IMR-90 (cell line): ENCODE measurements around the gene RSL1D1. TPM values are rescaled to one million over a fixed set of nuclear protein-coding genes. Genes with fewer than 3 reads are reported as not detected.

Experiments
- ATAC-seq: fragments of 200-7000 bp; cut with Tn5 transposase; 2 replicates; pipeline ENCODE4 v1.9.1; 2020; ENCODE audit warnings: low read depth, mild to moderate bottlenecking, moderate library complexity
- BruUV-seq: library from RNA; stranded (reverse); fragments of 400-500 nt; replicated peaks from 2 replicates; lab custom pipeline; 2021; lab: Mats Ljungman, UMichigan
- CTCF ChIA-PET: fragments of 300-600 bp; formaldehyde crosslinking; extraction: SDS; loops from one replicate; lab custom pipeline; 2021; ENCODE audit warnings: antibody characterized with exemption; lab: Yijun Ruan, JAX
- POLR2A ChIA-PET: fragments of 300-600 bp; sonication (Branson Sonifier 250); formaldehyde crosslinking; loops from one replicate; lab custom pipeline; 2022; ENCODE audit warnings: antibody characterized with exemption; ENCODE audit not compliant: unreplicated experiment; lab: Charles Lee
- DNase-seq: peaks from one replicate; pipeline ENCODE4 v3.0.0; 2013
- H2AFZ ChIP-seq: replicated peaks from 2 replicates; pipeline ENCODE3; 2013; ENCODE audit warnings: low read length, mild to moderate bottlenecking; ENCODE audit not compliant: poor library complexity
- H2AK5ac ChIP-seq: 2 replicates; pipeline ENCODE4 v1.6.1; 2013; ENCODE audit warnings: low read depth, low read length, inconsistent platforms
- H2AK9ac ChIP-seq: replicated peaks from 2 replicates; pipeline ENCODE3; 2013; ENCODE audit warnings: mild to moderate bottlenecking, low read depth, low read length, moderate library complexity; ENCODE audit not compliant: poor library complexity
- H2BK120ac ChIP-seq: 2 replicates; pipeline ENCODE4 v1.6.1; 2013; ENCODE audit warnings: low read depth, low read length, inconsistent platforms
- H2BK15ac ChIP-seq: 3 replicates; pipeline ENCODE4 v1.6.1; 2013; ENCODE audit warnings: low read depth, low read length, inconsistent platforms
- H2BK20ac ChIP-seq: 2 replicates; pipeline ENCODE4 v1.6.1; 2013; ENCODE audit warnings: low read depth, mild to moderate bottlenecking, inconsistent platforms, low read length, moderate library complexity
- H2BK5ac ChIP-seq: 2 replicates; pipeline ENCODE4 v1.6.1; 2013; ENCODE audit warnings: mild to moderate bottlenecking, low read depth, low read length, inconsistent platforms; ENCODE audit not compliant: poor library complexity, severe bottlenecking
- H3K14ac ChIP-seq: replicated peaks from 2 replicates; pipeline ENCODE4 v1.6.1; 2013; ENCODE audit warnings: low read depth, low read length, inconsistent platforms
- H3K18ac ChIP-seq: 2 replicates; pipeline ENCODE4 v1.6.1; 2013; ENCODE audit warnings: low read depth, low read length, control low read depth
- H3K23ac ChIP-seq: 2 replicates; pipeline ENCODE4 v1.6.1; 2013; ENCODE audit warnings: low read depth, low read length, inconsistent platforms
- H3K27ac ChIP-seq: 2 replicates; pipeline ENCODE4 v1.5.1; 2013; ENCODE audit warnings: mild to moderate bottlenecking, control low read depth, low read length; ENCODE audit not compliant: insufficient read depth
- H3K27me3 ChIP-seq: 2 replicates; pipeline ENCODE4 v1.6.1; 2013; ENCODE audit warnings: low read length; ENCODE audit not compliant: control insufficient read depth, insufficient read depth
- H3K36me3 ChIP-seq: 2 replicates; pipeline ENCODE4 v1.6.1; 2013; ENCODE audit warnings: low read length, mixed read lengths; ENCODE audit not compliant: control insufficient read depth, insufficient read depth
- H3K4ac ChIP-seq: 2 replicates; pipeline ENCODE4 v1.6.1; 2013; ENCODE audit warnings: low read depth, low read length, inconsistent platforms
- H3K4me1 ChIP-seq: 2 replicates; pipeline ENCODE4 v1.6.1; 2013; ENCODE audit warnings: low read length, mixed read lengths; ENCODE audit not compliant: control insufficient read depth, insufficient read depth
- H3K4me2 ChIP-seq: 2 replicates; pipeline ENCODE4 v1.6.1; 2013; ENCODE audit warnings: low read depth, mild to moderate bottlenecking, control low read depth, low read length, moderate library complexity
- H3K4me3 ChIP-seq: 2 replicates; pipeline ENCODE4 v1.5.1; 2013; ENCODE audit warnings: low read depth, mild to moderate bottlenecking, control low read depth, low read length, moderate library complexity; ENCODE audit not compliant: insufficient read depth
- H3K56ac ChIP-seq: 2 replicates; pipeline ENCODE4 v1.6.1; 2013; ENCODE audit warnings: low read length, inconsistent platforms; ENCODE audit not compliant: insufficient read depth; ENCODE audit errors: extremely low read depth
- H3K79me1 ChIP-seq, 2 experiments: 2 replicates each; pipeline ENCODE4 v1.6.1; 2013; ENCODE audit warnings: low read length in 2 of 2, inconsistent platforms in 1 of 2, low read depth in 1 of 2
- H3K9ac ChIP-seq: 2 replicates; pipeline ENCODE4 v1.6.1; 2013; ENCODE audit warnings: low read depth, low read length, control low read depth
- H3K9me1 ChIP-seq: 2 replicates; pipeline ENCODE4 v1.6.1; 2013; ENCODE audit warnings: low read length, inconsistent platforms; ENCODE audit not compliant: insufficient read depth
- H3K9me3 ChIP-seq: 2 replicates; pipeline ENCODE4 v1.6.1; 2013; ENCODE audit warnings: low read length; ENCODE audit not compliant: control insufficient read depth, insufficient read depth
- H4K20me1 ChIP-seq: 2 replicates; pipeline ENCODE4 v1.6.1; 2013; ENCODE audit warnings: low read length, inconsistent platforms; ENCODE audit not compliant: insufficient read depth
- H4K5ac ChIP-seq: 2 replicates; pipeline ENCODE4 v1.6.1; 2013; ENCODE audit warnings: mild to moderate bottlenecking, low read depth, low read length, control low read depth
- H4K8ac ChIP-seq, 2 experiments: 2 replicates each; pipeline ENCODE4 v1.6.1; 2013; ENCODE audit warnings: low read depth in 2 of 2, low read length in 2 of 2, control low read depth in 1 of 2, inconsistent platforms in 1 of 2
- H4K91ac ChIP-seq: 2 replicates; pipeline ENCODE4 v1.6.1; 2013; ENCODE audit warnings: low read depth, low read length, inconsistent platforms; ENCODE audit not compliant: insufficient read depth
- BHLHE40 ChIP-seq: fragments of 150-350 bp; IDR thresholded peaks from 2 replicates; pipeline ENCODE4 v1.6.1; 2016; ENCODE audit warnings: mild to moderate bottlenecking, low read depth, low read length
- CEBPB ChIP-seq: IDR thresholded peaks from 2 replicates; pipeline ENCODE4 v1.6.1; 2012; ENCODE audit warnings: low read depth, low read length, improper control_type of control experiment
- CHD1 ChIP-seq: IDR thresholded peaks from 2 replicates; pipeline ENCODE4 v1.6.1; 2012; ENCODE audit warnings: low read depth, low read length, improper control_type of control experiment
- FOS ChIP-seq: fragments of 150-350 bp; IDR thresholded peaks from 2 replicates; pipeline ENCODE4 v1.6.1; 2016; ENCODE audit warnings: low read depth, low read length
- MAFK ChIP-seq: IDR thresholded peaks from 2 replicates; pipeline ENCODE4 v1.6.1; 2012; ENCODE audit warnings: low read depth, low read length, improper control_type of control experiment
- MAZ ChIP-seq: IDR thresholded peaks from 2 replicates; pipeline ENCODE4 v1.6.1; 2012; ENCODE audit warnings: low read depth, mild to moderate bottlenecking, low read length, improper control_type of control experiment, moderate library complexity, borderline replicate concordance
- MXI1 ChIP-seq: IDR thresholded peaks from 2 replicates; pipeline ENCODE4 v1.6.1; 2012; ENCODE audit warnings: low read depth, mild to moderate bottlenecking, low read length, moderate library complexity, borderline replicate concordance
- NFE2L2 ChIP-seq: fragments of 150-350 bp; IDR thresholded peaks from 2 replicates; pipeline ENCODE4 v1.6.1; 2016; ENCODE audit warnings: low read depth, mild to moderate bottlenecking, low read length
- POLR2A ChIP-seq: IDR thresholded peaks from 2 replicates; pipeline ENCODE4 v1.6.1; 2012; ENCODE audit warnings: mild to moderate bottlenecking, low read depth, low read length
- RAD21 ChIP-seq: IDR thresholded peaks from 2 replicates; pipeline ENCODE4 v1.6.1; 2012; ENCODE audit warnings: low read length, improper control_type of control experiment
- RCOR1 ChIP-seq: IDR thresholded peaks from 2 replicates; pipeline ENCODE4 v1.6.1; 2012; ENCODE audit warnings: mild to moderate bottlenecking, low read length, improper control_type of control experiment; ENCODE audit not compliant: insufficient replicate concordance
- RFX5 ChIP-seq: IDR thresholded peaks from 2 replicates; pipeline ENCODE4 v1.8.0; 2012; ENCODE audit warnings: low read depth, mild to moderate bottlenecking, low read length, moderate library complexity
- SMC3 ChIP-seq: fragments of 150-350 bp; IDR thresholded peaks from 2 replicates; pipeline ENCODE4 v1.6.1; 2016; ENCODE audit warnings: low read depth, mild to moderate bottlenecking, antibody characterized with exemption, low read length, moderate library complexity
- WGBS, 2 experiments: methylation state at CpG; one replicate each; pipeline versions ENCODE4 v1.1.5 to v1.1.7; 2013; ENCODE audit warnings: missing lambda C conversion rate in 2 of 2; ENCODE audit not compliant: insufficient read length in 1 of 2; ENCODE audit errors: extremely low coverage in 2 of 2; 5-methylcytosine and 5-hydroxymethylcytosine counted together
- dilution Hi-C: fragments of 300-500 bp; cut with HindIII; formaldehyde crosslinking; loops from one replicate; pipeline ENCODE4 v1.14.3; 2018; ENCODE audit warnings: low sequenced_read_pairs; ENCODE audit not compliant: unreplicated experiment
- in situ Hi-C: fragments of 300-500 bp; cut with MboI; formaldehyde crosslinking; loops from 3 replicates; pipeline ENCODE4 v1.14.3; 2019; ENCODE audit warnings: low sequenced_read_pairs, inconsistent platforms, mixed read lengths
- intact Hi-C: fragments of 100-400 bp; cut with micrococcal nuclease; formaldehyde crosslinking; loops from 2 replicates; pipeline ENCODE4 v1.10.0; 2022
- polyA plus RNA-seq, 3 experiments: library from polyadenylated mRNA; depleted of rRNA; stranded (reverse); fragments of >200 nt; gene quantifications; 2 replicates each; pipeline ENCODE4 v1.2.3, GENCODE V29; 2012; ENCODE audit warnings: low replicate concordance in 1 of 3
- total RNA-seq: library from RNA; depleted of rRNA; stranded (reverse); fragments of >200 nt; gene quantifications from 2 replicates; pipeline ENCODE4 v1.2.3, GENCODE V29; 2012
- TF ChIP-seq, protein P1 (sequence below): conservative IDR thresholded peaks from 2 replicates; pipeline ENCODE4 v1.5.1; 2012; ENCODE audit warnings: mild to moderate bottlenecking, low read depth, low read length, improper control_type of control experiment
- TF ChIP-seq, protein P2 (sequence below): fragments of 150-350 bp; IDR thresholded peaks from 2 replicates; pipeline ENCODE4 v1.6.1; 2017; ENCODE audit warnings: mild to moderate bottlenecking, antibody characterized with exemption, low read length, low read depth
- TF ChIP-seq, protein P3 (sequence below): fragments of 150-350 bp; IDR thresholded peaks from 2 replicates; pipeline ENCODE4 v1.6.1; 2016; ENCODE audit warnings: low read depth, mild to moderate bottlenecking, low read length, moderate library complexity, borderline replicate concordance

The RSL1D1 gene
- total and polyA plus RNA-seq, 2 of the 4 experiments (the other 2 are of a cell fraction): 63.8 to 77.4 TPM

DNA sequence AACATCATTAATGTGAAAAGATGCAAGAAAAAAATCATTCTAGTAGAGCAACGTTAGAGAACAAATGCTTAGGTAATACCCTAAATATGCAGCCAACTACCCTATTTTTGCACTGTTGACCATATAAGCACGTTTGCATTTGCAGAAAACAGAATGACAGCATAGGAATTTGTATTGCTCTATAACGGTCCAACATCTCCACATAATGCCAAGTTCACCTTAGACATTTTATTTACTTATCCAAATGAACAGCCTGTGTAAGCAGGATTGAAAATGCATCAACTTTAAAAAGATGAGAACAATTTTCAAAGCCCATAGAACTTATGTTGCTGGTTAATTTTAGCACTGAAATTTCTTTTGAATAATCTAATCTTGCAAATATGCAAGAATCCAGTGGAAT is 19.1 kb upstream of the RSL1D1 start:
- dilution Hi-C loops (no loop called here), in situ Hi-C loops (no loop called here)
- POLR2A ChIA-PET: no interaction called here

More for the DNA sequence above, 19.1 kb upstream of the RSL1D1 start:
- CTCF ChIA-PET: no interaction called here
- Histone ChIP-seq H4K20me1 (peaks cover 19% of the 10 kb centered on the region; the same call in 1 of the 2 replicates), H3K9ac (no peak overlapping the region), H3K18ac (no peak overlapping the region), H4K8ac (no peak overlapping the region), H3K4me1 (peaks cover 6% of the 10 kb centered on the region; the same call in 1 of the 2 replicates), H3K23ac (no peak overlapping the region), H3K4ac (no peak overlapping the region), H3K27me3 (no peaks in the 10 kb centered on the region), H3K56ac (no peak overlapping the region), H2AK5ac (no peak overlapping the region), H4K5ac (no peak overlapping the region), H3K4me3 (no peak overlapping the region), H2BK5ac (no peak overlapping the region), H2BK120ac (no peak overlapping the region), H3K14ac (no peak overlapping the region), H2BK15ac (no peak overlapping the region), H3K9me1 (peaks cover 5% of the 10 kb centered on the region; the same call in 1 of the 2 replicates), H2BK20ac (no peak overlapping the region), H4K91ac (no peak overlapping the region), H3K36me3 (peaks cover 15% of the 10 kb centered on the region), H3K9me3 (no peaks in the 10 kb centered on the region), H2AFZ (no peak overlapping the region), H2AK9ac (no peak overlapping the region), H3K79me1 (peaks cover 7 to 51% of the 10 kb centered on the region in 2 experiments; a peak in 3 of 4 replicates), H3K27ac (no peak overlapping the region), H3K4me2 (no peak overlapping the region)
- no TSS peak for BruUV-seq
- TF ChIP-seq, protein P1, sequence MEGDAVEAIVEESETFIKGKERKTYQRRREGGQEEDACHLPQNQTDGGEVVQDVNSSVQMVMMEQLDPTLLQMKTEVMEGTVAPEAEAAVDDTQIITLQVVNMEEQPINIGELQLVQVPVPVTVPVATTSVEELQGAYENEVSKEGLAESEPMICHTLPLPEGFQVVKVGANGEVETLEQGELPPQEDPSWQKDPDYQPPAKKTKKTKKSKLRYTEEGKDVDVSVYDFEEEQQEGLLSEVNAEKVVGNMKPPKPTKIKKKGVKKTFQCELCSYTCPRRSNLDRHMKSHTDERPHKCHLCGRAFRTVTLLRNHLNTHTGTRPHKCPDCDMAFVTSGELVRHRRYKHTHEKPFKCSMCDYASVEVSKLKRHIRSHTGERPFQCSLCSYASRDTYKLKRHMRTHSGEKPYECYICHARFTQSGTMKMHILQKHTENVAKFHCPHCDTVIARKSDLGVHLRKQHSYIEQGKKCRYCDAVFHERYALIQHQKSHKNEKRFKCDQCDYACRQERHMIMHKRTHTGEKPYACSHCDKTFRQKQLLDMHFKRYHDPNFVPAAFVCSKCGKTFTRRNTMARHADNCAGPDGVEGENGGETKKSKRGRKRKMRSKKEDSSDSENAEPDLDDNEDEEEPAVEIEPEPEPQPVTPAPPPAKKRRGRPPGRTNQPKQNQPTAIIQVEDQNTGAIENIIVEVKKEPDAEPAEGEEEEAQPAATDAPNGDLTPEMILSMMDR: no peak
- TF ChIP-seq MAFK (no peak), RFX5 (no peak), CHD1 (no peak), POLR2A (no peak), CEBPB (no peak), MAZ (no peak), MXI1 (no peak), RAD21 (no peak), FOS (no peak), BHLHE40 (no peak), NFE2L2 (no peak), SMC3 (no peak), RCOR1 (no peak)
- TF ChIP-seq, protein P2, sequence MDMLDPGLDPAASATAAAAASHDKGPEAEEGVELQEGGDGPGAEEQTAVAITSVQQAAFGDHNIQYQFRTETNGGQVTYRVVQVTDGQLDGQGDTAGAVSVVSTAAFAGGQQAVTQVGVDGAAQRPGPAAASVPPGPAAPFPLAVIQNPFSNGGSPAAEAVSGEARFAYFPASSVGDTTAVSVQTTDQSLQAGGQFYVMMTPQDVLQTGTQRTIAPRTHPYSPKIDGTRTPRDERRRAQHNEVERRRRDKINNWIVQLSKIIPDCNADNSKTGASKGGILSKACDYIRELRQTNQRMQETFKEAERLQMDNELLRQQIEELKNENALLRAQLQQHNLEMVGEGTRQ: no peak
- TF ChIP-seq, protein P3, sequence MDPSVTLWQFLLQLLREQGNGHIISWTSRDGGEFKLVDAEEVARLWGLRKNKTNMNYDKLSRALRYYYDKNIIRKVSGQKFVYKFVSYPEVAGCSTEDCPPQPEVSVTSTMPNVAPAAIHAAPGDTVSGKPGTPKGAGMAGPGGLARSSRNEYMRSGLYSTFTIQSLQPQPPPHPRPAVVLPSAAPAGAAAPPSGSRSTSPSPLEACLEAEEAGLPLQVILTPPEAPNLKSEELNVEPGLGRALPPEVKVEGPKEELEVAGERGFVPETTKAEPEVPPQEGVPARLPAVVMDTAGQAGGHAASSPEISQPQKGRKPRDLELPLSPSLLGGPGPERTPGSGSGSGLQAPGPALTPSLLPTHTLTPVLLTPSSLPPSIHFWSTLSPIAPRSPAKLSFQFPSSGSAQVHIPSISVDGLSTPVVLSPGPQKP: no peak
- intact Hi-C loops: loop anchor here (5.0 kb wide), 1 partner anchor 197 kb away; no protein-coding TSS in a partner anchor
- ATAC-seq (no peak), DNase-seq (peak; percentile 24)
- WGBS, 2 experiments: no CpG with 5 or more reads among the region's 3 CpGs
